ENCODE measurements around the gene WDR18. TPM values are rescaled to one million over a fixed set of nuclear protein-coding genes. Genes with fewer than 3 reads are reported as not detected.

The WDR18 gene
- total and polyA plus RNA-seq, 2 donors (not counting 1 experiment from before 2014, with no cell fraction given) = 10.0 to 42.3 TPM

DNA sequence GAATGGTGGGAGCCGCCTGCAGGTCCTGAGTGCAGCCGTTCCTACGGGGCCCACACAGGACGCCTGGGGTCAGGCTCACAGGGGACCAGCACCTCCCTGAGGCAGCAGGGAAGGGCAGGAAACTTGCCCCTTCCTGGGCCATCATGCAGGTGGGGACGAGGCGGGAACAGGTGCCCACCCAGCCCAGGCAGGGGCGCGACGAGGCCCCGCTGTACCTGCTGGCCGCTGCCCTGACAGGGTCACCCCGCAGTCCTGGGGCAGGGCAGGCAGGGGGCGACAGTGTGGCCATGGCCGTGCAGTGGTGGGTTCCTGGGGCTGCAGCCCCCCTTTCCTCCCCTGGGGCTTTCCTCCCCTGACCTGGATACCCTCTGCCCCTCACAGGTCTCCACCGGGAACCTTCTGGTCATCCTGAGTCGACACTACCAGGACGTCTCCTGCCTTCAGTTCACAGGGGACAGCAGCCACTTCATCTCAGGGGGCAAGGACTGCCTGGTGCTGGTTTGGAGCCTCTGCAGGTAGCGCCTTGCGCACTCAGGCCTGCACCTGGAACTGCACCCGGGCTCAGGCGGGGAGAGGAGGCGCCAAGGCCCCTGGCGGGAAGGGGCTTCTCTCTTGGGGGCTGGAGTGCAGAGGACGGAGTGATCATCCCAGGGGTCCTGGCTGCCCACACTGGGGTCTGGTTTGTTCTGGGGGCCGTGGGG, 5.4 kb downstream of the WDR18 start:
- Histone ChIP-seq H4K20me1 (ENCODE audit: control insufficient read depth, extremely low read depth, insufficient read depth, low read length) (no peaks in the 10 kb centered on the region), H3K27me3 (ENCODE audit: control insufficient read depth, insufficient read depth, low read length) (no peaks in the 10 kb centered on the region), H3K4me2 (ENCODE audit: extremely low read depth, insufficient read depth, low read length) (no peak overlapping the region), H3K4me3 (replicated peaks in 1 of 4; ENCODE audit: control extremely low read depth in 1 of 4, insufficient read depth in 1 of 4, low read depth in 3 of 4, low read length in 4 of 4) (no peak overlapping the region), H2AFZ (ENCODE audit: low read length) (no peak overlapping the region), H3K4me1 (ENCODE audit: control insufficient read depth, extremely low read depth, insufficient read depth, low read length) (peaks cover 4% of the 10 kb centered on the region), H3K36me3 (ENCODE audit: control insufficient read depth, insufficient read depth, low read length) (peaks cover 24% of the 10 kb centered on the region), H3K27ac (ENCODE audit: insufficient read depth, low read length) (no peak overlapping the region), H3K79me2 (ENCODE audit: control insufficient read depth, insufficient read depth, low read length) (peaks cover 7% of the 10 kb centered on the region), H3K9ac (ENCODE audit: insufficient read depth, low read length) (no peak overlapping the region), H3K9me3 (ENCODE audit: control insufficient read depth, insufficient read depth, low read depth, low read length) (no peaks in the 10 kb centered on the region)
- no peak for DNase-seq (ENCODE audit: low read depth in 2 of 2)
- no peak for TF ChIP-seq EZH2 (IDR thresholded peaks at IDR 0.05; ENCODE audit: low read length, missing control alignments)
- TF ChIP-seq, protein P1, sequence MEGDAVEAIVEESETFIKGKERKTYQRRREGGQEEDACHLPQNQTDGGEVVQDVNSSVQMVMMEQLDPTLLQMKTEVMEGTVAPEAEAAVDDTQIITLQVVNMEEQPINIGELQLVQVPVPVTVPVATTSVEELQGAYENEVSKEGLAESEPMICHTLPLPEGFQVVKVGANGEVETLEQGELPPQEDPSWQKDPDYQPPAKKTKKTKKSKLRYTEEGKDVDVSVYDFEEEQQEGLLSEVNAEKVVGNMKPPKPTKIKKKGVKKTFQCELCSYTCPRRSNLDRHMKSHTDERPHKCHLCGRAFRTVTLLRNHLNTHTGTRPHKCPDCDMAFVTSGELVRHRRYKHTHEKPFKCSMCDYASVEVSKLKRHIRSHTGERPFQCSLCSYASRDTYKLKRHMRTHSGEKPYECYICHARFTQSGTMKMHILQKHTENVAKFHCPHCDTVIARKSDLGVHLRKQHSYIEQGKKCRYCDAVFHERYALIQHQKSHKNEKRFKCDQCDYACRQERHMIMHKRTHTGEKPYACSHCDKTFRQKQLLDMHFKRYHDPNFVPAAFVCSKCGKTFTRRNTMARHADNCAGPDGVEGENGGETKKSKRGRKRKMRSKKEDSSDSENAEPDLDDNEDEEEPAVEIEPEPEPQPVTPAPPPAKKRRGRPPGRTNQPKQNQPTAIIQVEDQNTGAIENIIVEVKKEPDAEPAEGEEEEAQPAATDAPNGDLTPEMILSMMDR (conservative IDR thresholded peaks at IDR 0.05 in 1 of 2, IDR thresholded peaks at IDR 0.05 in 1 of 2; ENCODE audit: low read depth in 1 of 2, low read length in 2 of 2) = peak in 1 of 2 donors; percentile 28

DNA sequence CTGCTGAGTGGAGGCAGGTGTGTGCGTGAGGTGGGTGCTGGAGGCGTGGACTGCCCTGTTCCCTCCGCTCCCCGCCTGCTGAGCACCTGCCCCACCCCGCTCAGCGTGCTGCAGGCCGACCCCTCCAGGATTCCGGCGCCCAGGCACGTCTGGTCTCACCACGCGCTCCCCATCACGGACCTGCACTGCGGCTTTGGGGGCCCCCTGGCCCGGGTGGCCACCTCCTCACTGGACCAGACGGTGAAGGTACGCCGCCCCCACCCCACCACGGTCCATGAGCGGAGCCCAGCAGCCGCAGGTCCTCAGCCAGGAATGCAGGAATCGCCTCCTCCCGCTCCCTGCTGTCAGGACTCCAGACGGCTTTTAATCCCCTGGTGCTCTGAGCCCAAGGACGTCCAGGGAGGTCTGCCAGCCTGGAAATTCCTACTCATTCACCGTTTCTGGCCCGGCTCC, 6.0 kb downstream of the WDR18 start:
- Histone ChIP-seq H3K4me1 (ENCODE audit: control insufficient read depth, extremely low read depth, insufficient read depth, low read length) (no peaks in the 10 kb centered on the region), H3K27ac (ENCODE audit: insufficient read depth, low read length) (no peak overlapping the region), H4K20me1 (ENCODE audit: control insufficient read depth, extremely low read depth, insufficient read depth, low read length) (no peaks in the 10 kb centered on the region), H3K4me3 (replicated peaks in 1 of 4; ENCODE audit: control extremely low read depth in 1 of 4, insufficient read depth in 1 of 4, low read depth in 3 of 4, low read length in 4 of 4) (no peak overlapping the region), H3K9me3 (ENCODE audit: control insufficient read depth, insufficient read depth, low read depth, low read length) (no peaks in the 10 kb centered on the region), H3K79me2 (ENCODE audit: control insufficient read depth, insufficient read depth, low read length) (peaks cover 3% of the 10 kb centered on the region), H3K9ac (ENCODE audit: insufficient read depth, low read length) (no peak overlapping the region), H3K27me3 (ENCODE audit: control insufficient read depth, insufficient read depth, low read length) (no peaks in the 10 kb centered on the region), H3K4me2 (ENCODE audit: extremely low read depth, insufficient read depth, low read length) (no peak overlapping the region), H3K36me3 (ENCODE audit: control insufficient read depth, insufficient read depth, low read length) (peaks cover 25% of the 10 kb centered on the region), H2AFZ (ENCODE audit: low read length) (no peak overlapping the region)
- no peak for TF ChIP-seq EZH2 (IDR thresholded peaks at IDR 0.05; ENCODE audit: low read length, missing control alignments)
- TF ChIP-seq, protein P1 (conservative IDR thresholded peaks at IDR 0.05 in 1 of 2, IDR thresholded peaks at IDR 0.05 in 1 of 2; ENCODE audit: low read depth in 1 of 2, low read length in 2 of 2) = no peak
- no peak for DNase-seq (ENCODE audit: low read depth in 2 of 2)

DNA sequence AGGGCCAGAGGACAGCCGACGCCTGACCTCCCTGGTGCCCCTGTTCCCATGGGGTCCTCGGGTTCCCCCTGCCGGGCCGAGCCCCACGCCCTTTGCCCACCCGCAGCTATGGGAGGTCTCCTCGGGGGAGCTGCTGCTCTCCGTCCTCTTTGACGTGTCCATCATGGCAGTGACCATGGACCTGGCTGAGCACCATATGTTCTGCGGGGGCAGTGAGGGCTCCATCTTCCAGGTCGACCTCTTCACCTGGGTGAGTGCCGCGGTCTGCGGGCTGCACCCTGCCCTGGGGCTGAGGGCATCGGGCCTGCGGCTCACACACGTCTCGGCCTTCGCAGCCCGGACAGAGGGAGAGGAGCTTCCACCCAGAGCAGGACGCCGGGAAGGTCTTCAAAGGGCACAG, 6.6 kb downstream of the WDR18 start:
- Histone ChIP-seq H3K4me2 (ENCODE audit: extremely low read depth, insufficient read depth, low read length) (no peak overlapping the region), H3K9ac (ENCODE audit: insufficient read depth, low read length) (no peak overlapping the region), H3K36me3 (ENCODE audit: control insufficient read depth, insufficient read depth, low read length) (peaks cover 23% of the 10 kb centered on the region), H3K4me3 (replicated peaks in 1 of 4; ENCODE audit: control extremely low read depth in 1 of 4, insufficient read depth in 1 of 4, low read depth in 3 of 4, low read length in 4 of 4) (no peak overlapping the region), H3K4me1 (ENCODE audit: control insufficient read depth, extremely low read depth, insufficient read depth, low read length) (no peaks in the 10 kb centered on the region), H3K9me3 (ENCODE audit: control insufficient read depth, insufficient read depth, low read depth, low read length) (no peaks in the 10 kb centered on the region), H2AFZ (ENCODE audit: low read length) (no peak overlapping the region), H4K20me1 (ENCODE audit: control insufficient read depth, extremely low read depth, insufficient read depth, low read length) (no peaks in the 10 kb centered on the region), H3K79me2 (ENCODE audit: control insufficient read depth, insufficient read depth, low read length) (no peaks in the 10 kb centered on the region), H3K27ac (ENCODE audit: insufficient read depth, low read length) (no peak overlapping the region), H3K27me3 (ENCODE audit: control insufficient read depth, insufficient read depth, low read length) (peaks cover under 1% of the 10 kb centered on the region)
- no peak for DNase-seq (ENCODE audit: low read depth in 2 of 2)
- TF ChIP-seq, protein P1 (conservative IDR thresholded peaks at IDR 0.05 in 1 of 2, IDR thresholded peaks at IDR 0.05 in 1 of 2; ENCODE audit: low read depth in 1 of 2, low read length in 2 of 2) = no peak
- TF ChIP-seq EZH2 (IDR thresholded peaks at IDR 0.05; ENCODE audit: low read length, missing control alignments) = no peak

Data from fibroblast of lung (primary cell).